SK-N-SH treated with all-trans-retinoic acid at 6 μM for 48 hours (cell line): ENCODE data around the gene TIMM10B.

Experiments used
- BACH2 ChIP-seq: fragments of 250-450 bp; sonication (Bioruptor Pico); IDR thresholded peaks from 2 replicates; pipeline ENCODE4 v1.9.0; 2021; ENCODE audit warnings: mild to moderate bottlenecking, borderline replicate concordance
- CREB5 ChIP-seq: fragments of 250-450 bp; sonication (Bioruptor Pico); IDR thresholded peaks from 2 replicates; pipeline ENCODE4 v1.5.1; 2020; ENCODE audit warnings: low read depth, mild to moderate bottlenecking, moderate library complexity
- CSDC2 ChIP-seq: fragments of 250-450 bp; sonication (Bioruptor Pico); IDR thresholded peaks from 2 replicates; pipeline ENCODE4 v1.5.0; 2020; ENCODE audit warnings: mild to moderate bottlenecking, moderate library complexity
- ESRRG ChIP-seq: fragments of 250-450 bp; sonication (Bioruptor Pico); IDR thresholded peaks from 2 replicates; pipeline ENCODE4 v1.6.1; 2021; ENCODE audit warnings: mild to moderate bottlenecking
- PATZ1 ChIP-seq: fragments of 250-450 bp; sonication (Bioruptor Pico); IDR thresholded peaks from 2 replicates; pipeline ENCODE4 v1.8.0; 2020; ENCODE audit warnings: mild to moderate bottlenecking, moderate library complexity, borderline replicate concordance
- RARB ChIP-seq: fragments of 250-450 bp; sonication (Bioruptor Pico); IDR thresholded peaks from 2 replicates; pipeline ENCODE4 v1.8.0; 2021; ENCODE audit warnings: mild to moderate bottlenecking, moderate library complexity
- TSHZ2 ChIP-seq: fragments of 250-450 bp; sonication (Bioruptor Pico); IDR thresholded peaks from 2 replicates; pipeline ENCODE4 v1.5.0; 2020; ENCODE audit warnings: mild to moderate bottlenecking, moderate library complexity

GRCh38 chr11:6480299-6480914 is 894 bp upstream of the TIMM10B start:
- TF ChIP-seq CREB5 (CRISPR knock-in tag) (no peak), BACH2 (CRISPR knock-in tag) (no peak), CSDC2 (CRISPR knock-in tag) (no peak), ESRRG (CRISPR knock-in tag) (no peak), RARB (CRISPR knock-in tag) (no peak), TSHZ2 (no peak), PATZ1 (no peak)
